B cell (primary cell): ENCODE results near the gene CDKN1A. TPM values are rescaled to one million over a fixed set of nuclear protein-coding genes. Genes with fewer than 3 reads are reported as not detected.

Source experiments
- ATAC-seq: fragments of 200-7000 bp; cut with Tn5 transposase; one replicate; pipeline ENCODE4 v1.10.0; 2021; ENCODE audit warnings: low read depth, mild to moderate bottlenecking, moderate number of reproducible peaks, moderate library complexity
- CTCF ChIA-PET: fragments of 350-600 bp; sonication (Branson Sonifier 250); formaldehyde crosslinking; loops from one replicate; lab custom pipeline; 2021; ENCODE audit warnings: antibody characterized with exemption, inconsistent platforms; lab: Charles Lee
- POLR2A ChIA-PET: fragments of 350-600 bp; sonication (Branson Sonifier 250); formaldehyde crosslinking; loops from one replicate; lab custom pipeline; 2021; ENCODE audit warnings: antibody characterized with exemption; lab: Charles Lee
- DNase-seq: peaks from one replicate; pipeline ENCODE4 v3.0.0; 2013
- H2AFZ ChIP-seq: 2 replicates; pipeline ENCODE4 v1.6.1; 2012; ENCODE audit warnings: mild to moderate bottlenecking, low read depth, low read length; ENCODE audit not compliant: insufficient read depth, poor library complexity, severe bottlenecking
- H3K27ac ChIP-seq, 2 donors: 1 replicate in 1 of 2; 2 replicates in 1 of 2; pipeline ENCODE4 v1.5.1; 2012 to 2013; ENCODE audit warnings: low read length in 2 of 2, mild to moderate bottlenecking in 2 of 2, moderate library complexity in 1 of 2
- H3K27me3 ChIP-seq, 4 experiments: fragments of 200-600 bp in 1 of 4; sonication (generic) in 1 of 4; replicated peaks in 1 of 4; 1 replicate in 2 of 4; 2 replicates in 2 of 4; pipeline versions ENCODE4 v1.6.1 to v1.7.0; 2013 to 2016; ENCODE audit warnings: low read length in 3 of 4, mild to moderate bottlenecking in 2 of 4, mixed read lengths in 1 of 4, moderate library complexity in 1 of 4; ENCODE audit not compliant: insufficient read depth in 4 of 4, control insufficient read depth in 3 of 4; ENCODE audit errors: control extremely low read depth in 1 of 4
- H3K36me3 ChIP-seq, 2 experiments: replicated peaks in 1 of 2; 1 replicate in 1 of 2; 2 replicates in 1 of 2; pipeline versions ENCODE4 v1.6.1 to v1.7.1; 2013; ENCODE audit warnings: low read length in 1 of 2; ENCODE audit not compliant: insufficient read depth in 2 of 2, control insufficient read depth in 1 of 2; ENCODE audit errors: control extremely low read depth in 1 of 2, extremely low read depth in 1 of 2
- H3K4me1 ChIP-seq, 2 donors: fragments of 200-600 bp in 1 of 2; sonication (generic) in 1 of 2; 1 replicate in 1 of 2; 2 replicates in 1 of 2; pipeline versions ENCODE4 v1.5.1 to v1.6.1; 2013 to 2017; ENCODE audit warnings: low read length in 2 of 2; ENCODE audit not compliant: control insufficient read depth in 2 of 2, insufficient read depth in 2 of 2
- H3K4me2 ChIP-seq: replicated peaks from 2 replicates; pipeline ENCODE3; 2012; ENCODE audit warnings: mild to moderate bottlenecking, low read depth, low read length; ENCODE audit not compliant: poor library complexity, severe bottlenecking
- H3K4me3 ChIP-seq, 5 experiments: fragments of 200-600 bp in 1 of 5; sonication (generic) in 1 of 5; 1 replicate in 3 of 5; 2 replicates in 2 of 5; pipeline versions ENCODE4 v1.5.1 to v1.7.0; 2011 to 2016; ENCODE audit warnings: low read length in 4 of 5, mild to moderate bottlenecking in 4 of 5, low read depth in 2 of 5, control low read depth in 1 of 5, moderate library complexity in 1 of 5; ENCODE audit not compliant: insufficient read depth in 1 of 5; ENCODE audit errors: control extremely low read depth in 1 of 5, extremely low read depth in 1 of 5
- H3K79me2 ChIP-seq: fragments of 200-600 bp; sonication (generic); one replicate; pipeline ENCODE4 v1.6.0; 2016; ENCODE audit warnings: low read length; ENCODE audit not compliant: control insufficient read depth, insufficient read depth
- H3K9ac ChIP-seq: fragments of 200-600 bp; sonication (generic); 2 replicates; pipeline ENCODE4 v1.6.1; 2017; ENCODE audit warnings: mild to moderate bottlenecking, low read length, moderate library complexity
- H3K9me3 ChIP-seq, 3 donors: one replicate each; pipeline versions ENCODE4 v1.6.1 to v1.7.1; 2013; ENCODE audit warnings: low read length in 2 of 3; ENCODE audit not compliant: control insufficient read depth in 2 of 3, insufficient read depth in 1 of 3; ENCODE audit errors: control extremely low read depth in 1 of 3
- H4K20me1 ChIP-seq: 2 replicates; pipeline ENCODE4 v1.6.0; 2012; ENCODE audit warnings: mild to moderate bottlenecking, low read length; ENCODE audit not compliant: insufficient read depth, control insufficient read depth, poor library complexity, severe bottlenecking
- H3K27ac Mint-ChIP-seq: one replicate; pipeline ENCODE4 v1.8.0; 2021; ENCODE audit warnings: mixed read lengths
- H3K27me3 Mint-ChIP-seq: one replicate; pipeline ENCODE4 v1.8.0; 2021; ENCODE audit warnings: mixed read lengths
- H3K4me1 Mint-ChIP-seq: one replicate; pipeline ENCODE4 v1.8.0; 2021; ENCODE audit warnings: mixed read lengths
- H3K4me3 Mint-ChIP-seq: one replicate; pipeline ENCODE4 v1.8.0; 2021; ENCODE audit warnings: mixed read lengths
- H3K9me3 Mint-ChIP-seq: one replicate; pipeline ENCODE4 v1.8.0; 2022; ENCODE audit warnings: mixed read lengths; ENCODE audit not compliant: insufficient read depth
- EZH2 ChIP-seq: IDR thresholded peaks from 2 replicates; pipeline ENCODE4 v1.6.1; 2012; ENCODE audit warnings: borderline replicate concordance, low read depth, mild to moderate bottlenecking, moderate library complexity, low read length; ENCODE audit not compliant: insufficient read depth, poor library complexity, severe bottlenecking
- WGBS: methylation state at CpG from one replicate; pipeline ENCODE4 v1.1.5; 2013; ENCODE audit warnings: missing lambda C conversion rate; ENCODE audit not compliant: insufficient coverage; 5-methylcytosine and 5-hydroxymethylcytosine counted together
- intact Hi-C: fragments of 100-400 bp; cut with micrococcal nuclease; formaldehyde crosslinking; loops from one replicate; pipeline ENCODE4 v1.10.0; 2022
- polyA plus RNA-seq: library from polyadenylated mRNA; depleted of rRNA; stranded (reverse); fragments of >200 nt; gene quantifications from 2 replicates; pipeline ENCODE4 v1.2.3, GENCODE V29; 2012
- total RNA-seq, 2 donors: library from RNA; stranded (reverse); fragments of 120-200 nt in 1 of 2; gene quantifications; 1 replicate in 1 of 2; 2 replicates in 1 of 2; pipeline versions ENCODE4 v1.2.3 to v1.2.4, GENCODE V29; 2013 to 2022
- TF ChIP-seq, protein P1 (sequence below): fragments of 200-600 bp; IDR thresholded peaks from one replicate; pipeline ENCODE4 v1.8.0; 2022; ENCODE audit warnings: antibody characterized with exemption, mild to moderate bottlenecking

Gene CDKN1A
- total and polyA plus RNA-seq, 2 donors (not counting 1 experiment from before 2014, with no cell fraction given): 45.5 to 352 TPM

- CTCF ChIA-PET: interaction anchor here (1.0 kb wide), 1 partner anchor 130 kb away, joined by 3 read pairs; no protein-coding TSS in a partner anchor
- Histone ChIP-seq H2AFZ (no peak overlapping the region), H3K9ac (no peak overlapping the region), H3K36me3 (no peaks in the 10 kb centered on the region), H3K79me2 (no peaks in the 10 kb centered on the region), H3K4me2 (no peak overlapping the region), H3K27me3 (no peaks in the 10 kb centered on the region), H3K4me3 (no peak overlapping the region), H3K27ac (no peak overlapping the region), H3K4me1 (no peaks in the 10 kb centered on the region), H4K20me1 (no peaks in the 10 kb centered on the region), H3K9me3 (no peaks in the 10 kb centered on the region)
- ATAC-seq (no peak), DNase-seq (no peak)
- TF ChIP-seq, protein P1, sequence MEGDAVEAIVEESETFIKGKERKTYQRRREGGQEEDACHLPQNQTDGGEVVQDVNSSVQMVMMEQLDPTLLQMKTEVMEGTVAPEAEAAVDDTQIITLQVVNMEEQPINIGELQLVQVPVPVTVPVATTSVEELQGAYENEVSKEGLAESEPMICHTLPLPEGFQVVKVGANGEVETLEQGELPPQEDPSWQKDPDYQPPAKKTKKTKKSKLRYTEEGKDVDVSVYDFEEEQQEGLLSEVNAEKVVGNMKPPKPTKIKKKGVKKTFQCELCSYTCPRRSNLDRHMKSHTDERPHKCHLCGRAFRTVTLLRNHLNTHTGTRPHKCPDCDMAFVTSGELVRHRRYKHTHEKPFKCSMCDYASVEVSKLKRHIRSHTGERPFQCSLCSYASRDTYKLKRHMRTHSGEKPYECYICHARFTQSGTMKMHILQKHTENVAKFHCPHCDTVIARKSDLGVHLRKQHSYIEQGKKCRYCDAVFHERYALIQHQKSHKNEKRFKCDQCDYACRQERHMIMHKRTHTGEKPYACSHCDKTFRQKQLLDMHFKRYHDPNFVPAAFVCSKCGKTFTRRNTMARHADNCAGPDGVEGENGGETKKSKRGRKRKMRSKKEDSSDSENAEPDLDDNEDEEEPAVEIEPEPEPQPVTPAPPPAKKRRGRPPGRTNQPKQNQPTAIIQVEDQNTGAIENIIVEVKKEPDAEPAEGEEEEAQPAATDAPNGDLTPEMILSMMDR: no peak
- TF ChIP-seq EZH2: no peak
- Mint-ChIP-seq H3K27ac (no peak overlapping the region), H3K9me3 (no peaks in the 10 kb centered on the region), H3K27me3 (no peaks in the 10 kb centered on the region), H3K4me3 (no peak overlapping the region), H3K4me1 (no peaks in the 10 kb centered on the region)
- 87% methylated on average over 5 of the region's 5 CpGs for WGBS
- intact Hi-C loops: no loop called here
- POLR2A ChIA-PET: no interaction called here
Observed at GRCh38 chr6:36636283-36636682, 42.2 kb upstream of the CDKN1A start.

DNA sequence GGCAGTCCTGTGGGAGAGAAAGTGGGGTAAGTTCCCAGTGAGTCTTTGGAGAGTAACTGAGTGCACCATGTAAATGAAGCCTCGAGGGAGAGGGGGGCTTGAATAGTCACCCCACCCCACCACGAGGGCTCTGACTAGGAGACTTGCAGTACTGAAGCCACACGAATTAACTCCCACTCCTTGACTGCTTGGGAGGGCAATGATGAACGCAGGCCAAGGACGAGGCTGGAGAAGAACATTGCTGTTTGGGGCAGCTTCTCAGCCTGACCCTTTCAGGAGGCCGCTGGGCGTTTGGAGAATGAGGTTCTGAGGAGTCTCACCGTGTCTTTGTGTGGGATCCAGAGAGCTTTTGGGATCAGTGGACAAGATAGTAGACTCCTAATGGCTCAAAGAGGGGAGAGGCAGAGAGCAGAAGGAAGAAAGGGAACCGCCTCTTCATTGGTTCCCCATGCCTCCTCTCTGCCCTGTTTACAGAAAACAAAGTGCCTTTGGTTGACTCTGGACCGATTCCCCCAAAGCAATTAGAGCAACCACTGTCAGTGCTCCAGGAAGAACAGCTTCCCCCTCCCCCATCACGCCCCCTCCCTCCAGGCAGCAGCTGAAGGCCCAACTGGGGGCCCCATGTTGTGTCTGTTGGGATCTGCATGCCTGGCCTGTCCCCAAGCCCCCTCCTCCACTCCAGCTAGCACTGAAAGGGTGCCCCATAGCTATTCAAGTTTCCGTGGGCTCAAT, 41.7 kb upstream of the CDKN1A start:
- Mint-ChIP-seq H3K4me1 (no peaks in the 10 kb centered on the region), H3K27ac (no peak overlapping the region), H3K9me3 (no peaks in the 10 kb centered on the region), H3K27me3 (no peaks in the 10 kb centered on the region), H3K4me3 (no peak overlapping the region)
- Histone ChIP-seq H3K4me3 (no peak overlapping the region), H3K9me3 (no peaks in the 10 kb centered on the region), H4K20me1 (no peaks in the 10 kb centered on the region), H3K9ac (no peak overlapping the region), H3K4me2 (no peak overlapping the region), H3K79me2 (no peaks in the 10 kb centered on the region), H3K36me3 (no peaks in the 10 kb centered on the region), H3K27me3 (no peaks in the 10 kb centered on the region), H3K4me1 (no peaks in the 10 kb centered on the region), H3K27ac (no peak overlapping the region), H2AFZ (no peak overlapping the region)
- CTCF ChIA-PET: interaction anchor here (0.8 to 1.0 kb wide), 2 partner anchors 121 to 131 kb away, joined by 3 read pairs; no protein-coding TSS in a partner anchor
- POLR2A ChIA-PET: interaction anchor here (0.7 kb wide), 1 partner anchor 13 kb away, joined by 3 read pairs; no protein-coding TSS in a partner anchor
- TF ChIP-seq, protein P1: no peak
- intact Hi-C loops: no loop called here
- ATAC-seq: no peak
- no peak for DNase-seq
- 98% methylated on average over 6 of the region's 12 CpGs for WGBS
